ENCODE measurements around the gene MAP4K3.

MAP4K3 gene

GRCh38 chr2:39447266-39448168 lies 10.4 kb upstream of the MAP4K3 start:
- 0 out of 2 replicates have a peak, but pooled peaks cover 11% of the 10 kb centered on the region for H3K36me3 ChIP-seq
- peaks cover 17% of the 10 kb centered on the region for H3K9me3 ChIP-seq
- H3K9ac ChIP-seq, result no peak overlapping the region
- H3K27me3 ChIP-seq, result no peaks in the 10 kb centered on the region
- no peaks in the 10 kb centered on the region for H3K4me1 ChIP-seq
- no peak overlapping the region for H3K27ac ChIP-seq
- no peak overlapping the region for H3K4me2 ChIP-seq
- H4K20me1 ChIP-seq, result no peaks in the 10 kb centered on the region
- TF ChIP-seq Cebpa-rat (IDR thresholded peaks at IDR 0.05), result no peak
- H3K4me3 ChIP-seq, result no peak overlapping the region

GRCh38 chr2:39445934-39446333 lies 8.8 kb upstream of the MAP4K3 start:
- no peak overlapping the region for H3K9ac ChIP-seq

GRCh38 chr2:39443009-39443408 lies 5.9 kb upstream of the MAP4K3 start:
- Histone ChIP-seq H3K4me3 (no peak overlapping the region), H3K4me2 (no peak overlapping the region), H3K4me1 (peaks cover 13% of the 10 kb centered on the region), H3K9ac (no peak overlapping the region), H4K20me1 (no peaks in the 10 kb centered on the region), H3K27ac (no peak overlapping the region), H3K9me3 (peaks cover 22% of the 10 kb centered on the region), H3K36me3 (0 out of 2 replicates have a peak, but pooled peaks cover 11% of the 10 kb centered on the region), H3K27me3 (no peaks in the 10 kb centered on the region)
- no peak for TF ChIP-seq Cebpa-rat (IDR thresholded peaks at IDR 0.05)

More at GRCh38 chr2:39445934-39446333, 8.8 kb upstream of the MAP4K3 start:
- Histone ChIP-seq H3K4me2 (no peak overlapping the region), H4K20me1 (no peaks in the 10 kb centered on the region), H3K36me3 (0 out of 2 replicates have a peak, but pooled peaks cover 11% of the 10 kb centered on the region), H3K27me3 (no peaks in the 10 kb centered on the region), H3K9me3 (peaks cover 22% of the 10 kb centered on the region), H3K4me1 (no peaks in the 10 kb centered on the region), H3K27ac (no peak overlapping the region), H3K4me3 (no peak overlapping the region)
- no peak for TF ChIP-seq Cebpa-rat (IDR thresholded peaks at IDR 0.05)

- H3K27ac ChIP-seq, result peak overlapping the region; percentile 94
- peak overlapping the region; percentile 98 for H3K4me2 ChIP-seq
- H3K4me3 ChIP-seq, result peak overlapping the region; percentile 95
Observed at GRCh38 chr2:39437522-39438296, 624 bp upstream of the MAP4K3 start.

GRCh38 chr2:39435741-39436591 lies 1.1 kb downstream of the MAP4K3 start:
- Histone ChIP-seq H3K4me1 (peaks cover 40% of the 10 kb centered on the region), H3K27me3 (no peaks in the 10 kb centered on the region), H3K4me2 (peak overlapping the region; percentile 98), H3K27ac (peak overlapping the region; percentile 94), H3K4me3 (peak overlapping the region; percentile 95), H4K20me1 (peaks cover 57% of the 10 kb centered on the region), H3K9ac (peak overlapping the region; percentile 95), H3K36me3 (no peaks in the 10 kb centered on the region), H3K9me3 (no peaks in the 10 kb centered on the region)
- no peak for TF ChIP-seq Cebpa-rat (IDR thresholded peaks at IDR 0.05)

More at GRCh38 chr2:39437522-39438296, 624 bp upstream of the MAP4K3 start:
- TF ChIP-seq Cebpa-rat (IDR thresholded peaks at IDR 0.05), result no peak
- Histone ChIP-seq H3K9ac (peak overlapping the region; percentile 95), H3K36me3 (no peaks in the 10 kb centered on the region), H3K27me3 (no peaks in the 10 kb centered on the region), H3K9me3 (peaks cover 7% of the 10 kb centered on the region), H4K20me1 (peaks cover 40% of the 10 kb centered on the region), H3K4me1 (peaks cover 40% of the 10 kb centered on the region)

GRCh38 chr2:39435234-39435633 lies 1.9 kb downstream of the MAP4K3 start:
- no peak for TF ChIP-seq Cebpa-rat (IDR thresholded peaks at IDR 0.05)
- Histone ChIP-seq H3K27me3 (no peaks in the 10 kb centered on the region), H3K4me2 (peak overlapping the region; percentile 98), H3K4me3 (peak overlapping the region; percentile 95), H3K36me3 (no peaks in the 10 kb centered on the region), H3K4me1 (peaks cover 40% of the 10 kb centered on the region), H4K20me1 (peaks cover 65% of the 10 kb centered on the region), H3K27ac (no peak overlapping the region), H3K9ac (peak overlapping the region; percentile 95), H3K9me3 (no peaks in the 10 kb centered on the region)

GRCh38 chr2:39434233-39434897 lies 2.7 kb downstream of the MAP4K3 start:
- H3K4me3 ChIP-seq, result no peak overlapping the region
- no peak for TF ChIP-seq Cebpa-rat (IDR thresholded peaks at IDR 0.05)
- H3K9ac ChIP-seq, result no peak overlapping the region
- no peaks in the 10 kb centered on the region for H3K36me3 ChIP-seq
- peak overlapping the region; percentile 98 for H3K4me2 ChIP-seq
- H3K27me3 ChIP-seq, result no peaks in the 10 kb centered on the region
- peaks cover 40% of the 10 kb centered on the region for H3K4me1 ChIP-seq
- H4K20me1 ChIP-seq, result peaks cover 73% of the 10 kb centered on the region
- no peaks in the 10 kb centered on the region for H3K9me3 ChIP-seq
- no peak overlapping the region for H3K27ac ChIP-seq

GRCh38 chr2:39433586-39434195 lies 3.4 kb downstream of the MAP4K3 start:
- Histone ChIP-seq H3K9ac (no peak overlapping the region), H3K27me3 (no peaks in the 10 kb centered on the region), H3K36me3 (no peaks in the 10 kb centered on the region), H3K4me3 (no peak overlapping the region), H4K20me1 (peaks cover 75% of the 10 kb centered on the region), H3K4me1 (peaks cover 34% of the 10 kb centered on the region), H3K4me2 (no peak overlapping the region), H3K27ac (no peak overlapping the region), H3K9me3 (no peaks in the 10 kb centered on the region)
- TF ChIP-seq Cebpa-rat (IDR thresholded peaks at IDR 0.05), result no peak
